ENCODE data around the gene CH25H.

DNA sequence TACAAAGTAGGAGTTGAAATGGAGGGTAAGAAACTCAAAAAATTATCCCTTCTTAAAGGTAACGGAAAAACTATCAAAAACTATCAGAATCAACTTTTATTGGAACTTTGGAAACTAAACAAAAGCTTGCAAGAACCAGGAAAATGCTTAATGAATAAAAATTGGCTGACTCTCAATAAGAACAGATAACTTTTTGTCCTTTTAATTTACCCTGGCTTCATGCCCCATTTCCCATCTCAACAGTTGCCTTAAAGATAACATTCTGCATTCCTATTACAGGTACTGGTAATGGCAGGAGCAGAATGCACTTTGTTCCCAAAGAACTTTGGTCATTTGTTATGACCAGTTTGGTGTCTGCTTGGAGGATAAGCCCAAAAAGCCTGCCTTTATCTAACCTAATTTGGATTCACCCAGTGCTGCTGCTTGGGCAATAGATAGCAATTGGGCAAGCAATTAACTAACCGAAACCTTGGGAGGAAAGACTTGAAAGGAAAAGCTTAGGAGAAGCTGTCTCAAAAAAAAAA lies 17.8 kb downstream of the CH25H start:
- TF ChIP-seq, protein P1, sequence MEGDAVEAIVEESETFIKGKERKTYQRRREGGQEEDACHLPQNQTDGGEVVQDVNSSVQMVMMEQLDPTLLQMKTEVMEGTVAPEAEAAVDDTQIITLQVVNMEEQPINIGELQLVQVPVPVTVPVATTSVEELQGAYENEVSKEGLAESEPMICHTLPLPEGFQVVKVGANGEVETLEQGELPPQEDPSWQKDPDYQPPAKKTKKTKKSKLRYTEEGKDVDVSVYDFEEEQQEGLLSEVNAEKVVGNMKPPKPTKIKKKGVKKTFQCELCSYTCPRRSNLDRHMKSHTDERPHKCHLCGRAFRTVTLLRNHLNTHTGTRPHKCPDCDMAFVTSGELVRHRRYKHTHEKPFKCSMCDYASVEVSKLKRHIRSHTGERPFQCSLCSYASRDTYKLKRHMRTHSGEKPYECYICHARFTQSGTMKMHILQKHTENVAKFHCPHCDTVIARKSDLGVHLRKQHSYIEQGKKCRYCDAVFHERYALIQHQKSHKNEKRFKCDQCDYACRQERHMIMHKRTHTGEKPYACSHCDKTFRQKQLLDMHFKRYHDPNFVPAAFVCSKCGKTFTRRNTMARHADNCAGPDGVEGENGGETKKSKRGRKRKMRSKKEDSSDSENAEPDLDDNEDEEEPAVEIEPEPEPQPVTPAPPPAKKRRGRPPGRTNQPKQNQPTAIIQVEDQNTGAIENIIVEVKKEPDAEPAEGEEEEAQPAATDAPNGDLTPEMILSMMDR (IDR thresholded peaks at IDR 0.05), result no peak
- TF ChIP-seq POLR2A (IDR thresholded peaks at IDR 0.05), result no peak
